Kidney tubule cell (primary cell): ENCODE data around the gene KIAA1614.
"Not testable (repeated sequence)": the region's sequence is repeated elsewhere in the genome, so short reads cannot be mapped to it uniquely, and the experiment has no call there.

Experiments used
- DNase-seq: peaks from one replicate; pipeline ENCODE4 v3.0.0-alpha.2; 2018; ENCODE audit warnings: low spot score

The KIAA1614 gene

DNA sequence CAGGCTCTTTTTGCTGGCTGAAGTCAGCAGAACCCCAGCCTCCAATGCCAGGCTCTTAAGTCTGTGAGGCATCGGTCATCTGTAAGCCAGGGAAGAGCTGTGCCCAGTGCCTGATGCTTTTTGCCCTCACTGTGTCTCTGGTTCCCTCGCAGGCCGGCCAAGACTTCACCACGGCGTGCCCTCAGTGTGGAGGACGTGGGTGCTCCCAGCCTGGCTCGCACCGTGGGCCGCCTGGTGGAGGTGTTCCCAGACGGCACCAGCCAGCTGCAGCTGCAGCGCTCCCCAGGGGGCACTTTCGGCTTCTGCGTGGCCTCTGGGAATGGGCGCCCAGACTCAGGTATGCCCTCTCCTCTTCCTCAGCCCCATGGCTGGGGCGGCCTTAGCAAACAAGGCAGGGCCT is 32.5 kb downstream of the KIAA1614 start:
- no peak for DNase-seq

GRCh38 chr1:180945551-180945950 is 32.9 kb downstream of the KIAA1614 start:
- DNase-seq, result no peak

DNA sequence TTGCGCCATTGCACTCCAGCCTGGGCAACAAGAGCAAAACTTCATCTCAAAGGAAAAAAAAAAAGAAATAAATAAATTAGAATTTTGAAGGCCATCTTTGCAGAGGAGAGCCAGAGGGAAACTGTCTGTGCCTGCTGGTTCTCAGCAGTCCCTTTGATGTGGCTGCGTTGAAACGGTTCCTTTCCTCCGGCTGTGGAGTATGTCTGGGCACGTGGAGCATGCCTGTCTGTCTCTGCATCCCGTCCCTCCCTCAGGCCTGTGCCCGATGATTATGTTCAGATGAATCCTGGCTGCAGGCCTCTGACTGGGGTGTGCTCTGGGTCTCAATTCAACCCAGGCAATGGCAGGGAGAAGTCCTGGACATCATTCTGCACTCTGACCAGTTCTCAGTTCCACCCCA is 33.4 kb downstream of the KIAA1614 start:
- no peak for DNase-seq

DNA sequence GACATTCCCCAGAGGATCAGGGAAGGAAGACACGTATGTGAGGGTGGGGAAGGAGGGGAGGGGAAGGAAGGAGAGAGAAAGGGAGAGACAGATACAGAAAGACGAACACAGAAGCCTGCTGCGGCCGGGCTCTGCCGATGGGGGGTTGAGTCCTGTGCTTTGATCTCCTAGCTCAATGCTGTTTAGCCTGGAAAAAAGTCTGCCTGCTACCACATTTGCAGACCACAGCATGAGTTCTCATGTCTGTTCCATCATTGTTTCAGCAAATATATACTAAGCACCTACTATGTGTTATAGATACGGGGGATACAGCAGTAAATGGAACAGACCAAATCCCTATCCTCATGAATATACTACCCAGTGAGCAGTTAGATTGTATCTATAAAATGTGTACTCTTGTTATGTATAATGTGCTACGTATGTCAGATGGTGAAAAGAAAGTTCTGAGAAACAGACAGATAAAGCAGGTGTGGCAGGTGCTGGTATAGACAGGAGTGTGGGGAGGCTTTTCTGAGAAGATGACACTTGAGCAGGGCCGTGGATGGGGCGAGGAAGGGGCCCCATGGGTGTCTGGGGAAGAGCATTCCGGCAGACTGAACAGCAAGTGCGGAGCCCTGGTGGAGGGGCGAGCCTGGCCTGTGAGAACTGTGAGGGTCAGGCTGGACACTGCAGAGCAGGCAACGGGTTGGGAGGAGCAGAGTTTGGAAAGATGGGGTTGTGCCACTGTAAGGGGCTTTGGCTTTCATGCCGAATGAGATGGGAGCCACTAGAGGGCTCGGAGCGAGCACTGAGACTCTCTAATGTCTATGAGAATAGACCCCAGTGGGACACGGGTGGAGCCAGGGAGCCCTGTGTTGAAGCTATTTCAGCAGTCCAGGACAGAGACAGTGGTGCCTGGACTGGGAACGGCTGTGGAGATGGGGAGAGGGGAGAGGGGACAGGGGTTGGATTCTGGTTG is 34.1 kb downstream of the KIAA1614 start:
- DNase-seq, result no peak

DNA sequence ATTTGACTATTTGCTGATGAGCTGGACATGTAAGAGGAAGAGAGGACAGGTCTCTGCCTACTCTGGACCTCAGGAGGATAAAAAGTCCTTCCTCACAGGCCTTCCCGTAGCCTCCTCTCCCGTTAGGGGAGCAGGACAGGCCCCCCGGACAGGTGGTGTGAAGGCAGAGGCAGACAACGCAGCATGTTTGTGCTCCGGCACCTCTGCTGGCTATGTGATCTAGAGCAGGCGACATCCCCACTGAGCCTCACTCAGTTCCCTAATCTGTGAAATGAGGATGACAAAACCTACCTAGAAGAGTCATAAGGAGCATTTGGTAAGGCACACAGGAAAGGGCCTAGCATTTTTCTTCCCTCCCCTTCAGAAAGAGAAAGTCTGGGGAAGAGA is 34.8 kb downstream of the KIAA1614 start:
- no peak for DNase-seq

GRCh38 chr1:180947901-180948640 is 35.4 kb downstream of the KIAA1614 start:
- no peak for DNase-seq

DNA sequence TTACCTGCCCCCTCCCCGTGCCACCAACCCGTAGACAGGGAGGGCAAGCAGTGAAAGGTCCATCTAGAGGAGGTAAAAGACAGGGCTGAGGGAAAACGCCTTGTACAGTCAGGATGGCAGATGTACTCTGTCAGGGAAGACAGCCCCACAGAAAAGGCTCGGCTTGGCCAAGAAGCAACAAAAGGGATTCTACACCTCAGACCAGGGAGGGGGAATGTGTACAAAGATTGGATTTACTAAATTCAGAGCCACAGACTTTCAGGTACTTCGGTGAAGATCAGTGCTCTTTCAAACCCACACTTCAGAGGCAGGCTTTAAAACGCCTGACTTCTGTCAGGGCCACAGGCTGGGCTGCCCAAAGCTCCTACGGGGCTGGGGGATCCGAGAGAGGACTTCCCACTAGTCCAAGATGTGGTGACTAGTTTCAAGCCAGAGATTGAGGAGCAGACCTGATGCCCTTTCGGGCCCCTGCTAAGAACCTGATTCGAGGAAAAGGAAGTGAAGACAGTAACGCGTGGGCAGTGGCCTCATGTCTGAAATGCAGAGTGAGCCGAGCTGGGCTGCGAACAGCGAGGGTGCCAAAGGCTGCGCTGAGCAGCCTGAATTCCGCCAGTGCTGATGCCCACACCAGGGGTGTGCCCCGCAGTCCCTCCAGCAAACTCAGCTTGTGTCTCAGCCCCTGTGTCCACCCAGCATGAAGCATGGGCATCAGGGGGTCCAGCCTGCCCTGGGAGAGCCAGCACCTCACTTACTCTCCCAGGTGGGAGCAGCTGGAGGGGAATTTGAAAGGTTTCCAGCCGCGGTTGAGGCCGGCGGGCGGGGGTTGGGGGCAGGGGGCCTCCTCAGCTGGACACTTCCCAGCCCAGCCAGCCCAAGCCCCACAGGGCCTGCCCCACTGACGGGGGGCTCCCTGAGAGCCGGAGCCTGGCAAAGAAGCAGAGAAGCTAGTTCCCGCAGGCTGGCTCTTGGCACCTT is 36.2 kb downstream of the KIAA1614 start:
- DNase-seq, result no peak

DNA sequence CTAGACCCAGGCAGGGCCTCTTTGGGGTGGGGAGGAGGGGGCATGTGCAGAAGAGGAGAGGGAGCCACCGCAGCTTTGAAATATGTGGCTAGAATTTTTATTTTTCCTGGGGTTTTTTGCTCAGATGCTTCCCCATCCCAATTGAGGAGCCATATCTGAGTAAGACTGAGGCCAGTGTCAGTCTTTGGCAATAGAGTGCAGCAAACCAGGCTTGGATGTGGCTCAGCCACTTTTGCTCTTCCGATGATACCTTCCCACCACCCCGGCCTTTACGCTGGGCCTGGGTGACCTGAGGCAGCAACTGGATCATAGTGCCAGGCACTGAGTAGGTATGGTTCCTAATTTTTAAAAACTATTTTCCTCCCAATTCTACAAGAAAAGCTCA is 36.9 kb downstream of the KIAA1614 start:
- no peak for DNase-seq

DNA sequence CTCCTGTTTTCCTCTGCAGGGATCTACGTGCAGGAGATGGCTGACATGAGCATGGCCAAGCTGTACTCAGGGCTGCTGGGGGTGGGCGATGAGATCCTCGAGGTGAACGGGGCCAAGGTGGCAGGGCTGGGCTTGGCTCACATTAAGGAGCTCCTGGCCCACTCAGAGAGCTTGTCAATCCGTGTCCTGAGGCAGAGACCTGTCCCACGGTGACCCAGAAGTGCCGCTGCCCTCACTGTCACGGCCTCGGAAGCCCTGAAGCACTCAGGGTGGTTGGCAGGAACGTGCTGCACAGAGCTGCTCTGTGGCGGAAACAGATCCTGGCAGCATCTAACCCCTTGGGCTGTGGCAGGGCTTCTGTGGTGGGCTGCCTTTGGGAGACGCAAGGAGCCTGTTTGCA is 37.6 kb downstream of the KIAA1614 start:
- no peak for DNase-seq

DNA sequence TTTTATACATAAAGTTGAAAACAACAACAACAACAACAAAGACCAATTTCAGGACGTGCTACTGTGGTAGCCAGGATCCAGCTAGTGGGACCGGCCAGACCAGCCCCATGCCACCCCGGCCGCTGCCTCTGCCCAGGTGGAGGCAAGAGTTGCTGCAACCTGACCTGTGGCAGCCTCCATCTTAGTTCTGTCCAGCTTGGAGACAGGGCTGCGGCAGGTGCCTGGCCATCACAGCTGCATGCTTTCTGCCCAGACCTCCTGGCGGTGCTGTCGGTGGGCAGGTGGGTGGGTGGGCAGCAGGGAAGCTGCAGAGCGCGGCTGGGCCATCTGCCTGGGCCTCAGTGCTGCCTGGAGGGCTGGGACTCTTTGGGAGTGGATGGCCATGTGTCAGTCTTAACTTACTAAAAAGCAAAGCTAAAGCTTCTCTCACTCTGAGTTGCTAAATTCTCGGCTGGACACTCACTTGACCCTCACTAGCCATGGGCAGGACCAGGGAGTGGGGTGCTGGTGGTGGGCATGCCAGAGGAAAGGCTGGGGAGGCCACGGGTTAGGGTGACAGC is 38.6 kb downstream of the KIAA1614 start:
- no peak for DNase-seq

DNA sequence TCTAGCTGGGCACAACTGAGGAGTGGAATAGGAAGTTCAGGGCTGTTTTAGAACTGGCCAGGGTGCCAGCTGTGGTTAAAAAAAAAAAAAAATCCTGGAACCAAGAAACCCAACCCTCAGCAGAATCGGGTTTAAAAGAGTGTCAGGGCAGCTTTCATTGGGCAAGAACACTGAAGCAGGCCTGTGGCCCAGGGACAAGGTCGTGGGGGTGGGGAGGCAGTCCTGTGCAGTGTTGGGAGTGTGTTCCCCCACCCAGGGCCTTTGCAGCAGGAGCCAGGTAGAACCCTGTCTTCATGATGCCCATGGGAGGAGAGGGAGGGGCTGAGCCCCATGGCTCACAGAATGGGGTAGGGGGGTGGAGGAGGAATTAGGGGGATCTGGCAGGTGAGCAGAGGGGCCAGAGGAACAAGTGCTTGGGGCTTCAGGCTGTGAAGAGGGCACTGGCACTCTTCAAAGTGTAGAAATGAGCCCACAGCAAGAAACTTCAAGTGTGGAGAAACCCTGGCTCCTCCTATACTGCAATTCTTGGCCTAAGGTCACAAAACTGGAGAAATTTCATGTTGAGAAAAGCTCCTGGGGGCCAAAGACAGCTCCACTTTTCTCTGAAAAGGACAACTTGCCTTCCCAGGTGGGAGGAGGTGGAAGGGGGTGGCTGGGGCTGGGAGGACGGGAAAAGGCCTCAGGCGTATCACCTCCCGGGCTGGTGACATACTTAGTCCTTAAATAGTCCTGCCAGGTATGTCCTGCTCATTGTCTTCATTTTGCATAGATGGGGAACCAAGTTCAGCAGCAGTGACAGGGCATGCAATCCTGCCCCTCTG is 39.3 kb downstream of the KIAA1614 start:
- DNase-seq, result no peak

- DNase-seq, result no peak
Observed at GRCh38 chr1:180952657-180953013, 39.9 kb downstream of the KIAA1614 start.

GRCh38 chr1:180953291-180954004 is 40.8 kb downstream of the KIAA1614 start:
- peak; percentile 38 for DNase-seq

DNA sequence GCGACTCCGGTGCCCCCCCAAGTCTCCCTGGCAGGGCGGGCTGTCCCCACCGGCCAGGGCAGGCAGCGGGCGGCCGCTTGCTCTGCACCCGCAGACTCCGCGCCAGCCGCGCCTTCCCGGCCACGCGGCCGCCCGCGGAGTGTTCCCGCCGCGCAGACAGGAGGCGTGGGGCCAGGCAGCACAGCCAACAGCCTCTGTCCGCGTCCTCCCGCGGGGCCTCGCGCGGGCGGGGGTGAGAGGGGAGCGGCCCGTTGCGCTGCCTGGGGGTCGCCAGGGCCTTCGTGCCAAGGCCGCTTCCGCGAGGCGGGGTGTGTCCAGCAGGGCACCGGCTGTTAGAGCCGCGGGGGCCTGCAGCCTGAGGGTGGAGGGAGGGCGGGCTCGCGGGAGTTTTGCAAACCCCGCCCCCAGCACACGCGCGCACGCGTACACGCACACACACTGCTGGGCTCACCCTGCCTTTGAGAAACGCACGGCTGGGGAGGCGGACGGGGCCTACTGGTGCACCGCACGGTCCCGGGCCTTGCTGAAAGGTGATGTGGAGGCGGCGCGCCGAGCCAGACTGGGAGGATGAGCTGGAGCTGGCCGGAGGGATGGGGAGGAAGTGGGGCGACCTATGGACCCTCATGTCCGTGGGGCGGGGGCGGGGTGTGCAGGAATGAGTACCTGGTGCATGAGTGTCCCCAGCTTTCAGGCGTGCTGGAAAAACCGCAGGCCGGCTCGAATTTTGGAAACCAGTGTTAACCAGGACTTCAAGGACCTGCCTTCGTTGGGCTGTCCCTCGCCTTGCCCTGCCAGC is 41.5 kb downstream of the KIAA1614 start:
- peak; percentile 63 for DNase-seq

DNA sequence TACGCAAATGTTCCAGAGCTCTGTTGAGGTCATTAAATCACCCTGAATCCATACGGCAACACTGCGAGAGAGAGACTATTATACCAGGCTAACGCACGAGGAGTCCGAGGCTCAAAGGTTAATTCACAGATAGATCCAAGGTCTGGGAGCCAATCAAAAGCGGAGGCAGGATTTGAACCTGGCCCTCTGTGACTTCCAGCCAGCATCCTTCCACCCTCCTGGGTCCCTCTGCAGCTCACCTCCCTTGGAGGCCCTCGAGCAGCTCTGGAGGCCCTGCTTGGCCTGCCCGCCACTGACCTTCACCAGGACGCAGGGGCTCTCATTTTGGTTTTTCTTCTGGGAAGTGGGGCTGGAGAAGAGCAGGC is 42.1 kb downstream of the KIAA1614 start:
- no peak for DNase-seq

GRCh38 chr1:180956028-180956640 is 43.4 kb downstream of the KIAA1614 start:
- DNase-seq, result no peak

DNA sequence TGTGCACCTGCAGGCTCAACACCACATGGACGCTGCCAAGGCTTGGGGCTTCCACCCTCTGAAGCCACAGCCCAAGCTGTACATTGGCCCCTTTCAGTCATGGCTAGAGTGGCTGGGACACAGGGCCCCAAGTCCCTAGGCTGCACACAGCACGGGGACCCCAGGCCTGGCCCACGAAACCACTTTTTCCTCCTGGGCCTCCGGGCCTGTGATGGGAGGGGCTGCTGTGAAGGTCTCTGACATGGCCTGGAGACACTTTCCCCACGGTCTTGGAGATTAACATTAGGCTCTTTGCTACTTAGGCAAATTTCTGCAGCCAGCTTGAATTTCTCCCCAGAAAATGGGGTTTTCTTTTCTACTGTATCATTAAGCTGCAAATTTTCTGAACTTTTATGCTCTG is 46.9 kb downstream of the KIAA1614 start:
- DNase-seq, result not testable (repeated sequence)

DNA sequence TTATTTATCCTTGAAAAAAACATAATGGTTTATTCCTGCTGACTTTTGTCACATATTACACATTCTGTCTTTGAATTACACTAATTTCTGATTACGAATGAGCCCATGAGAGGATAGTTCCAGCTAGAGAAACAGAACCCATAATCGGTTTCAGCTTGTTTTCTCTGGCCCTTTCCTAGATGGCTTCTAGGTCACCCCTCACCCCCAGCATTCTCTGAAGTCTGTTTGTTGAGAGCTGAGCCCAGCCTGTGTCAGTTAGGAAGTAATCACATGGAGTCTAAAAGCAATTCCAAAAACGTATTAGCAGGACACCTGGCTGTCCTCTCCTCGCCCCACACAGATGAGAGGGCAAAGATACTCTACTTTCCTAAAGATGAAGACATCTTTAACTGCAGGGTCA is 48.9 kb downstream of the KIAA1614 start:
- DNase-seq, result no peak

GRCh38 chr1:180962178-180962577 is 49.5 kb downstream of the KIAA1614 start:
- no peak for DNase-seq
